ENCODE data around the gene GRK6. TPM values are rescaled to one million over a fixed set of nuclear protein-coding genes. Genes with fewer than 3 reads are reported as not detected.

The GRK6 gene
- total and polyA plus RNA-seq, 9 of the 15 experiments (the other 6 are each of a cell fraction or from before 2014, with no cell fraction given) = 0.63 to 122 (median 44.5) TPM

DNA sequence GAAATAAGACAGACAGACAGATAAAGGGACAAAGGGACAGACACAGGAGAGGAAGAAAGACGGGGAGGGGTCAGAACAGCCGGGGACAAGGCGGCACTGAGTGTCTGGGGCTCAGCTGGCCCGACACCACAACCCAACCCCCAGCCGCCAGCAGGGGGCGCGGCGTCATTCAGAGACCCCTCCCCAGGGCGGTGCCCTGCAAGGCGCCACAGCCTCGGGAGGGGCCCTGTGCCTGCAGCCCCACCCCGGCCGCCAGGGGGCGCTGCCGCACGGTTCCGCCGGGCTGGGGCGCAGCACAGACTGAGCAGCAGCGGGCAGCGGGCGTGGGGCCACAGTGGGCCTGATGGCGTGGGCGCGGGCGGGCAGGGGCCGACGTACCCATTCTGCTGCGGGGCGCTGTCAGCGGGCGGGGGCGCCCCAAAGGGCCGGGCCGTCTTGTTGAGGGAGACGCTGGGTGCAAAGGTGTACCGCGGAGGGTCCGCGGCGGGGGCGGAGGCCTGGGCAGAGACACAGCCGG is 65.0 kb downstream of the GRK6 start (continued):
- TF ChIP-seq, protein P1, sequence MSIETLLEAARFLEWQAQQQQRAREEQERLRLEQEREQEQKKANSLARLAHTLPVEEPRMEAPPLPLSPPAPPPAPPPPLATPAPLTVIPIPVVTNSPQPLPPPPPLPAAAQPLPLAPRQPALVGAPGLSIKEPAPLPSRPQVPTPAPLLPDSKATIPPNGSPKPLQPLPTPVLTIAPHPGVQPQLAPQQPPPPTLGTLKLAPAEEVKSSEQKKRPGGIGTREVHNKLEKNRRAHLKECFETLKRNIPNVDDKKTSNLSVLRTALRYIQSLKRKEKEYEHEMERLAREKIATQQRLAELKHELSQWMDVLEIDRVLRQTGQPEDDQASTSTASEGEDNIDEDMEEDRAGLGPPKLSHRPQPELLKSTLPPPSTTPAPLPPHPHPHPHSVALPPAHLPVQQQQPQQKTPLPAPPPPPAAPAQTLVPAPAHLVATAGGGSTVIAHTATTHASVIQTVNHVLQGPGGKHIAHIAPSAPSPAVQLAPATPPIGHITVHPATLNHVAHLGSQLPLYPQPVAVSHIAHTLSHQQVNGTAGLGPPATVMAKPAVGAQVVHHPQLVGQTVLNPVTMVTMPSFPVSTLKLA (conservative IDR thresholded peaks at IDR 0.05) = no peak
- TF ChIP-seq CREB1 (IDR thresholded peaks at IDR 0.05) (peak; percentile 53), CREB1 (CRISPR knock-in tag; IDR thresholded peaks at IDR 0.05) (peak; percentile 78), SMARCA5 (IDR thresholded peaks at IDR 0.05) (no peak), U2AF1 (optimal IDR thresholded peaks at IDR 0.05; ENCODE audit: low read depth, low read length) (peak; percentile 75), ZNF146 (CRISPR knock-in tag; IDR thresholded peaks at IDR 0.05; ENCODE audit: unreplicated experiment) (no peak), EGR1 (conservative IDR thresholded peaks at IDR 0.05) (peak; percentile 55; the same call in 1 of the 2 replicates), CCNT2 (IDR thresholded peaks at IDR 0.05; ENCODE audit: borderline replicate concordance, extremely low read depth, insufficient read length, low read depth, low read length) (peak; percentile 88), SIN3B (IDR thresholded peaks at IDR 0.05; ENCODE audit: low read depth) (0 out of 2 replicates have a peak, but pooled peaks have one; percentile 47), NFE2 (IDR thresholded peaks at IDR 0.05; ENCODE audit: low read depth) (no peak), ASH1L (IDR thresholded peaks at IDR 0.05; ENCODE audit: borderline replicate concordance, low read depth, partially characterized antibody) (no peak), E2F3 (CRISPR knock-in tag; IDR thresholded peaks at IDR 0.05) (no peak), FOXM1 (IDR thresholded peaks at IDR 0.05; ENCODE audit: low read depth) (no peak), FOXM1 (CRISPR knock-in tag; IDR thresholded peaks at IDR 0.05; ENCODE audit: low read depth) (peak; percentile 51; the same call in 1 of the 2 replicates), PTBP1 (IDR thresholded peaks at IDR 0.05; ENCODE audit: low read depth, low read length) (no peak), YY1 (IDR thresholded peaks at IDR 0.05; ENCODE audit: borderline replicate concordance in 1 of 3, control insufficient read depth in 1 of 3, extremely low read depth in 1 of 3, insufficient read depth in 3 of 3, insufficient read length in 1 of 3, insufficient replicate concordance in 2 of 3, low read depth in 1 of 3, low read length in 2 of 3) (peak in 1 of 3 experiments; percentile 37), TCF7 (IDR thresholded peaks at IDR 0.05; ENCODE audit: borderline replicate concordance) (no peak), POU5F1 (IDR thresholded peaks at IDR 0.05; ENCODE audit: borderline replicate concordance, low read depth, low read length, partially characterized antibody) (no peak)
- TF ChIP-seq, protein P2, sequence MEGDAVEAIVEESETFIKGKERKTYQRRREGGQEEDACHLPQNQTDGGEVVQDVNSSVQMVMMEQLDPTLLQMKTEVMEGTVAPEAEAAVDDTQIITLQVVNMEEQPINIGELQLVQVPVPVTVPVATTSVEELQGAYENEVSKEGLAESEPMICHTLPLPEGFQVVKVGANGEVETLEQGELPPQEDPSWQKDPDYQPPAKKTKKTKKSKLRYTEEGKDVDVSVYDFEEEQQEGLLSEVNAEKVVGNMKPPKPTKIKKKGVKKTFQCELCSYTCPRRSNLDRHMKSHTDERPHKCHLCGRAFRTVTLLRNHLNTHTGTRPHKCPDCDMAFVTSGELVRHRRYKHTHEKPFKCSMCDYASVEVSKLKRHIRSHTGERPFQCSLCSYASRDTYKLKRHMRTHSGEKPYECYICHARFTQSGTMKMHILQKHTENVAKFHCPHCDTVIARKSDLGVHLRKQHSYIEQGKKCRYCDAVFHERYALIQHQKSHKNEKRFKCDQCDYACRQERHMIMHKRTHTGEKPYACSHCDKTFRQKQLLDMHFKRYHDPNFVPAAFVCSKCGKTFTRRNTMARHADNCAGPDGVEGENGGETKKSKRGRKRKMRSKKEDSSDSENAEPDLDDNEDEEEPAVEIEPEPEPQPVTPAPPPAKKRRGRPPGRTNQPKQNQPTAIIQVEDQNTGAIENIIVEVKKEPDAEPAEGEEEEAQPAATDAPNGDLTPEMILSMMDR (IDR thresholded peaks at IDR 0.05 in 2 of 3, conservative IDR thresholded peaks at IDR 0.05 in 1 of 3; ENCODE audit: insufficient read depth in 2 of 3, low read depth in 1 of 3, low read length in 3 of 3) = peak; percentile 97 to 99 (median 98)
- TF ChIP-seq, protein P3, sequence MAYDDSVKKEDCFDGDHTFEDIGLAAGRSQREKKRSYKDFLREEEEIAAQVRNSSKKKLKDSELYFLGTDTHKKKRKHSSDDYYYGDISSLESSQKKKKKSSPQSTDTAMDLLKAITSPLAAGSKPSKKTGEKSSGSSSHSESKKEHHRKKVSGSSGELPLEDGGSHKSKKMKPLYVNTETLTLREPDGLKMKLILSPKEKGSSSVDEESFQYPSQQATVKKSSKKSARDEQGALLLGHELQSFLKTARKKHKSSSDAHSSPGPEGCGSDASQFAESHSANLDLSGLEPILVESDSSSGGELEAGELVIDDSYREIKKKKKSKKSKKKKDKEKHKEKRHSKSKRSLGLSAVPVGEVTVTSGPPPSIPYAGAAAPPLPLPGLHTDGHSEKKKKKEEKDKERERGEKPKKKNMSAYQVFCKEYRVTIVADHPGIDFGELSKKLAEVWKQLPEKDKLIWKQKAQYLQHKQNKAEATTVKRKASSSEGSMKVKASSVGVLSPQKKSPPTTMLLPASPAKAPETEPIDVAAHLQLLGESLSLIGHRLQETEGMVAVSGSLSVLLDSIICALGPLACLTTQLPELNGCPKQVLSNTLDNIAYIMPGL (CRISPR knock-in tag; IDR thresholded peaks at IDR 0.05) = peak; percentile 85; the same call in 1 of the 2 replicates

Measured in K562 (cell line).